RCC 7860 (cell line): ENCODE measurements around the gene PAX7.
"Not testable (repeated sequence)": the region's sequence is repeated elsewhere in the genome, so short reads cannot be mapped to it uniquely, and the experiment has no call there.

ENCODE experiments used
- DNase-seq: peaks from one replicate; pipeline ENCODE4 v3.0.0-alpha.2; 2015; ENCODE audit warnings: low spot score
- FAIRE-seq: peaks from 2 replicates; lab custom pipeline; 2012; peaks lifted over from hg19 to GRCh38; lab: Jason Lieb, UNC

Gene PAX7

GRCh38 chr1:18630511-18631495 is at the start of gene PAX7:
Gene PAX7 (plus strand): TSS chr1:18630846. CDS start chr1:18631604, 758 bp downstream.
- FAIRE-seq, result no peak
- DNase-seq, result no peak

DNA sequence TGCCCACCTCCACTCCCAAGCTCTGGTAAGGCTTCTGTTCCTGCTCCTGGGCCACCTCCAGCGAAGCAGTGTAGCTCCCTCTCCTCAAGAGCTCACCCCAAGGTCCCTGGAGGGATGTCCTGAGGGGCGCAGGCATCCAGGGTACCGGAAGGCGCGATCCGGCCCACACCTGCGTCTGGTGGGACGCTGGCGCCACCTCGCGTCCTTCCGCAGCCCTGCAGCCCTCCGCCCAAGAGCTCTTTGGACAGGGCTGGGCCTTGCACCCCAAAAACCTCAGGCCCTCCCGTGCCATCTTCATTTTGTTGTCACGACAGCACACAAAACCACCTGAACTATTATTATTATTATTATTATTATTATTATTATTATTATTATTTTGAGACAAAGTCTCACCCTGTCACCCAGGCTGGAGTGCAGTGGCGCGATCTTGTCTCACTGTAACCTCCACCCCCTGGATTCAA is 49.2 kb upstream of the PAX7 start:
- DNase-seq, result no peak
- no peak for FAIRE-seq

GRCh38 chr1:18582890-18583289 is 47.8 kb upstream of the PAX7 start:
- DNase-seq (no peak), FAIRE-seq (no peak)

DNA sequence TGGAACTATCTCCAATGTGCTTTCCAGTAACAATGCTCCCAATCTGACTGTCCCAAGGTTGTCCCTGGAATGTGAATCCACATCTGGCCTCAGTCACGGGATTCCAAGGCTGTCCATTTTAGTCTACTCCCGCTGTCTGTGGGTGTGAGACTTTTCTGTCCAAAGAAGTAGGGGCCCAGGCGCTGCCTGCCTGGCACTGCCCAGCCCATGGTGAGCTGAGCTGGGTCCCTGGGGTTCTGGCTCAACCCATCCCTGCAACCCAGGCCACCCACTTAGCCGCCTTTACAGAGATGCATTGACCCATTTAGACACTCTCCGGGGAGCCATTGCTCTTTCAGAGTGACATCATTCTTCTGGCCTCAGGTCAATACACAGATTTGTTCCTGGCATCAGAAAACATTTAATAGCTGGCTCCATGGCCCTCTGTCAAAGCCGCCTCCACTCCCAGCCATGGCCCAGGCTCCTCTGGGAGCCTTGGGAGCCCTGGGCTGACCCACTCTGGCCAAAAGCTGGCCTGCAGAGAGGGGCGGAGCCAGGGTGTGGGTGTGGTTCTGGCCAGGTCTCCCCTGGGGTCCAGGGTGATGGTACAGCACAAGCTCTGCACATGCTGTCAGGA is 47.2 kb upstream of the PAX7 start:
- DNase-seq, result no peak
- no peak for FAIRE-seq

- FAIRE-seq, DNase-seq: not testable (repeated sequence)
These were observed 44.6 kb upstream of the PAX7 start for GRCh38 chr1:18586016-18586415.

- FAIRE-seq, result no peak
These were observed 42.6 kb upstream of the PAX7 start for GRCh38 chr1:18588093-18588492.

DNA sequence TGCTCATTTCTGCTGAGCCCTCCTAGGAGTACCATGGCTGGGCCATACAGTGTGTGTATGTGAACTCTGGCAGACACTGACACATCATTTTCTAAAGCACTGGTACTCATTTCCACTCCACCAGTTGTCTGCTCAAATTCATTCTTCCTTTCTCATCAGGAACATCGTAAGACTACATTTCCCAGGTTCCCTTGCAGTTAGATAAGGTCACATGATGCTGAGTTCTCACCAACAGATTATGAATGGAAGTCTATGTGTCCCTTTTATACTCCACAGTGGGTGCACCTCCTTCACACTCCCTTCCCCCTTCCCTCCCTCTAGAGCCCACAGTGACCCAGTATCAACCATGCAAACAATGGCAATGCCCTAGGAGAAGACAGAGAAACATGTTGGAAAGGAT is 38.3 kb upstream of the PAX7 start:
- DNase-seq (no peak), FAIRE-seq (no peak)

More at GRCh38 chr1:18588093-18588492, 42.6 kb upstream of the PAX7 start:
- no peak for DNase-seq

DNA sequence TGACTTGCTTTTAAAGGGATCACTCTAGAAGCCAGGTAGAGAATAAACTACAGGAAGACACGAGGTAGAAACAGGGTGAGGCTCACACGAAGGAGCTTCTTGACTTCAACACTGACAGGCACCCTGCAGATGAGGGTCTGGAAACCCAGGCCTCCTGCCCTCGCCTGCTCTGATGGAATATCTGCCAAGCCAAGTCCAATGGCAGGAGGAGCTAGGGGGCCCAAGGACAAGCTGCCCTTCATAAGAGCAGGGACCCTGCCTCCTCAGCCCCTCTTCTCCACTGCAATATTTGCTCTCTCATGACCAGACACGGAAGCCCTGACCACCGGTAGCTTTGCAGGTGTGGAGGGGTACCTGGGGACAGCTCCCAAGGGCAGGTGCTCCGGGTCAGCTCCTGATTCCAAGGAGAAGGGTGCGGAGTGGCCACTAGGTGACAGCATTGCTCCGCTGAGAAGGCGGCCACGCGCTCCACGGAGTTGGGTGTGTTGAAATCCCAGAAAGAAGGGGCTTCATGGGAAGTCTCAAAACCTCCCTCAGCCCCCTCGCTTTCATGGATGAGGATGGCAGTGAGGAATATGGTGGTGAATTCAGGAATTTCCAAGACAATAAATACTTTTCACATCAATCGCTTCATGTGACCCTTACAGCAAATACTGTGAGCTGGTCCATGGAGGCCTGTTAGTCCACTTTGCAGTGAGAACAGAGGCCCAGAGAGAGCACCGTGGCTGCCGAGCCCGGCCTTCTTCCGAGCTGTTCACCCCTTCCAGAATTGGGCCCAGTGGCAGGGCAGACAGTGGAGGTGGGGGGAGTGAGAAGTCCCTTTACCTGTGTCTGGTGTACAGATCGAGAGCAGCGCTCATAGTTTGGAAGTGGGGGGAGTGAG is 33.2 kb upstream of the PAX7 start:
- FAIRE-seq (no peak), DNase-seq (peak; percentile 10)

GRCh38 chr1:18599086-18599485 is 31.6 kb upstream of the PAX7 start:
- DNase-seq, result no peak

GRCh38 chr1:18599704-18600103 is 30.9 kb upstream of the PAX7 start:
- no peak for FAIRE-seq

More at GRCh38 chr1:18599086-18599485, 31.6 kb upstream of the PAX7 start:
- FAIRE-seq, result no peak

DNA sequence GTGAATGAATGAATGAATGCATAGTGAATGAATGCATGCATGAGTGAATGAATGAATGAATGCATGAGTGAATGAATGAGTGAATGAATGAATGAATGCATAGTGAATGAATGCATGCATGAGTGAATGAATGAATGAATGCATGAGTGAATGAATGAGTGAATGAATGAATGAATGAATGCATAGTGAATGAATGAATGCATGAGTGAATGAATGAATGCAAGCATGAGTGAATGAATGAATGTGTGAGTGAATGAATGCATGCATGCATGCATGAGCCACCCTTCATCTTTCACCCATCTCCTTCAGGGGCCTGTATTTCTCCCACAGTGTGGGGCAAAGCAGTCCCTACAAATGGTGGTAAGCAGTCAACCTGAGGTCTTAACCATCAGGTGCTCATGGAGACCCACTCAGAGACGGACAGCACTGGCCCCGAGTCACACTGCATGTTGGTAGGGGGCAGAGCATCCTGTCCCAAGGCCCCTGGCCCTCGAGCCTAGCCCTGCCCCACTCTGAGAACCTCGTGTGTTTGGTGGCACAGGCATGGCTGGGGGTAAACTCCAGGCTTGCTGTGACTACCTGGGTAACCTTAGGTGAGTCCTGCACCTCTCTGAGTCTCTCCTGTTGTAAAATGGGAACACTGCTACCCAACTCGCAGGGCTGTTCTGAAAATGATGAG is 28.0 kb upstream of the PAX7 start:
- no peak for FAIRE-seq
- DNase-seq, result no peak

More at GRCh38 chr1:18599704-18600103, 30.9 kb upstream of the PAX7 start:
- DNase-seq, result no peak

- FAIRE-seq (no peak), DNase-seq (no peak)
These were observed 27.3 kb upstream of the PAX7 start for GRCh38 chr1:18603212-18603852.

GRCh38 chr1:18606443-18607288 is 24.0 kb upstream of the PAX7 start:
- FAIRE-seq (no peak), DNase-seq (no peak)

DNA sequence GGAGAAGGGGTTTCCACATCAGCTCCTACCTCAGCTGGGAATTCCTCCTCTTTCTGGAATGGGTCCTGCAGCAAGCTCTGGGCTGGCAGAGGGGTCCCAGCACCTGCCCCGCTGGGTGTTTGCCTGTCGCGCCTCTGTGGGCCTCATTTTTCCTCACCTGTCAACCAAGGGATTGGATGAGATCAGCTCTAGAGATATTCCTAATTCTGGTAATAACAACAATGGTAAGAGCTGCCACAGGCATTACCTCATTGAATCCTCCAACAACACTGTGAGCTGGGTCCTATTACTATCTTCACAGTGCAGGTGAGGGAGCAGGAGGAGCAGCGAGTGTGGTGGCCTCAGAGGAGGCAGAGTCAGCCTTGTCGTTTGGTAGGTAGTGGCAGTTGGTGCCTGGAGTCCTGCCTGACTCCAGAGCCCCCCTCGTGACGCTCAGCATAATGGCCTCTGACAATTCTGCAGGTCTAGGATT is 23.3 kb upstream of the PAX7 start:
- FAIRE-seq (no peak), DNase-seq (no peak)

GRCh38 chr1:18608534-18608933 is 22.1 kb upstream of the PAX7 start:
- DNase-seq, result no peak
- FAIRE-seq, result no peak

DNA sequence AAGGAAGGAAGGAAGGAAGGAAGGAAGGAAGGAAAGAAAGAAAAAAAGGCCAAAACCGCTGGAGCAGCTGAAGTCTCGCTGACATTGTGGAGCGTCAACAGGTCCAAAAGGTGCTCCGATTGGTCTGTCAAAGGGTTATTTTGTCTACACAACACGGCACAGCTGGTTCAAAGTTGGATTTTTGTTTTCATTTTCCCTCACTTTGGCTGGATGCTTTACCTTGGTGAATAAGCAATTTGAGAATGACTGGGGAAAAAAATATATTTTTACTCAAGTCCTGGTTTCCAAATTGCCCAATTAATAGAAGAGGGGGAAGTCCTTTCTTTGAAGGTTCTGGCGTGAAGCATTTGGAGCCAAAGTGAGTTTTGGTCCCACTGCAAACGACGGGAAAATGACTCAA is 19.3 kb upstream of the PAX7 start:
- FAIRE-seq, result no peak

DNA sequence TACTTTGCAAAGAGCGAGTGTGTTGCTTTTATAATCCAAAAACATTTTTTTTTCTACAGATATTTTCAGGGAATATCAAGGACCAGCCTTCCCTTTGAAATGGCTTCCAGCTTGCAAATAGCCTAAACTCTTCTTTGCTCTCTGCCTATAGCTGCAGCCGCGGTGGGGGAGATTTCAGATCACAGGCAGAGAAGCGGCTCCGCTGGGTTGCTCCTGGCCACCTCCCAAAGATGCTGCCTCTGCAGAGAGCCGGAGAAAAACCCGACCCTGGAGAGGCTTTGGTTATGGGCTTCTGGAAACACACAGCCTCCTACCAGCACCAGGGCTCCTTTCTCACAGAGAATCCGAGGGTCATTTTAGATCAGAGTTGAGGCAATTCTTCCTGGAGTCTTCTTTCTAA is 18.6 kb upstream of the PAX7 start:
- DNase-seq, result no peak

More for the DNA sequence above, 19.3 kb upstream of the PAX7 start:
- DNase-seq, result no peak

GRCh38 chr1:18614069-18614735 is 16.4 kb upstream of the PAX7 start:
- DNase-seq, result no peak
- FAIRE-seq, result no peak

More for the DNA sequence above, 18.6 kb upstream of the PAX7 start:
- no peak for FAIRE-seq
